ENCODE results near the gene MYH16.
"Not testable (repeated sequence)": the region's sequence is repeated elsewhere in the genome, so short reads cannot be mapped to it uniquely, and the experiment has no call there.

DNA sequence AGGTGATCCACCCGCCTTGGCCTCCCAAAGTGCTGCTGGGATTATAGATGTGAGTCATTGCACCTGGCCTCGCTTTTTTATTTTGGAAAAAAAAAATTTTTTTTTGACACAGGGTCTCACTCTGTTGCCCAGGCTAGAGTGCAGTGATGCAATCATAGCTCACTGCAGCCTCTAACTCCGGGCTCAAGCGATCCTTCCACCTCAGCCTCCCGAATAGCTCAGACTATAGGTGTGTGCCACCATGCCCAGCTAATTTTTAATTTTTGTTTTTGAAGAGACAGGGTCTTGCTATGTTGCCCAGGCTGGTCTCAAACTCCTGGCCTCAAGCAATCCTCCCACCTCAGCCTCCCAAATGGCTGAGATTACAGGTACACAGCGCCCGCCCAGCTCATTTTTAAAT, 2.3 kb downstream of the MYH16 start:
- TF ChIP-seq, protein P1, sequence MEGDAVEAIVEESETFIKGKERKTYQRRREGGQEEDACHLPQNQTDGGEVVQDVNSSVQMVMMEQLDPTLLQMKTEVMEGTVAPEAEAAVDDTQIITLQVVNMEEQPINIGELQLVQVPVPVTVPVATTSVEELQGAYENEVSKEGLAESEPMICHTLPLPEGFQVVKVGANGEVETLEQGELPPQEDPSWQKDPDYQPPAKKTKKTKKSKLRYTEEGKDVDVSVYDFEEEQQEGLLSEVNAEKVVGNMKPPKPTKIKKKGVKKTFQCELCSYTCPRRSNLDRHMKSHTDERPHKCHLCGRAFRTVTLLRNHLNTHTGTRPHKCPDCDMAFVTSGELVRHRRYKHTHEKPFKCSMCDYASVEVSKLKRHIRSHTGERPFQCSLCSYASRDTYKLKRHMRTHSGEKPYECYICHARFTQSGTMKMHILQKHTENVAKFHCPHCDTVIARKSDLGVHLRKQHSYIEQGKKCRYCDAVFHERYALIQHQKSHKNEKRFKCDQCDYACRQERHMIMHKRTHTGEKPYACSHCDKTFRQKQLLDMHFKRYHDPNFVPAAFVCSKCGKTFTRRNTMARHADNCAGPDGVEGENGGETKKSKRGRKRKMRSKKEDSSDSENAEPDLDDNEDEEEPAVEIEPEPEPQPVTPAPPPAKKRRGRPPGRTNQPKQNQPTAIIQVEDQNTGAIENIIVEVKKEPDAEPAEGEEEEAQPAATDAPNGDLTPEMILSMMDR (IDR thresholded peaks at IDR 0.05) = not testable (repeated sequence)
- not testable (repeated sequence) for TF ChIP-seq POLR2A (IDR thresholded peaks at IDR 0.05)
